Myometrial cell (primary cell): ENCODE results near the gene TGIF2. TPM values are rescaled to one million over a fixed set of nuclear protein-coding genes. Genes with fewer than 3 reads are reported as not detected.

Experiments
- total RNA-seq: library from RNA; depleted of rRNA; stranded (reverse); fragments of >200 nt; gene quantifications from 2 replicates; pipeline ENCODE4 v1.2.3, GENCODE V29; 2015

The TGIF2 gene
- 4.1 and 14.1 TPM in 2 replicates for total RNA-seq

DNA sequence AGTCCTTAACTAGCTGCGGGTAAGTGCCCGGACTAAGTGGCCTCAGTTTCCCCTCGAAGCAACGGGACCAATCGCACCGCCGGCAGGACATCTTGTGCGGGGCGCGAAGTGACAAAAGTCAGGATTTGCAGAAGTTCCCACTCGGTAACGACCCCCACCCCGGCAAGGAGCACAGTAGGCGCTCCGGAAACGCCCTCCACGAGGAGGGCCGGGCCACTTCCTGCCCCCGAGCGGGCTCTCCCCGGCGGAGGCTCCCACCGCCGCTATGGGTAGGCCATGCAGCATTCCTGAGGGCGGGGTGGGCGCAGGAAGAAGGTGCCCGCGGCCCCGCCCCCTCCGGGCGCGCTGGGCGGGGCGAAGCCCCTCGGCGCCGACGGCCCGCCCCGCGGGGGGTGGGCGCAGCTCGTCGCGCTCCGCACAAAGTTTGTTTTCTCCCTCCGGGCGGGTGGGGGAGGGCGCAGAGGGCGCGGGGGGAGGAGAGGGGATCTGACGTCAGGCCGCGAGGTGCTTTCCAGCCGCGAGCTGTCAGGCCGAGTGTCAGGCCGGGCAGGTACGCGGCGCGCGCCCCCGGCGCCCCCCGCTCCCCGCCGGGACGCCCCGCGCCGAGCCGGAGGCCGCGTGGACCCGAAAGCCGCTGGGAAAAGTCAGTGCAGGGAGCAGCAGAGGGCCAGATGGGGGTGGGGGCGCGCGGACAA lies at the start of gene TGIF2:
TSS of gene TGIF2 (plus strand) at position 495 of the 695 bp plus-strand sequence. CDS start 5,178 bp downstream, outside the sequence.

DNA sequence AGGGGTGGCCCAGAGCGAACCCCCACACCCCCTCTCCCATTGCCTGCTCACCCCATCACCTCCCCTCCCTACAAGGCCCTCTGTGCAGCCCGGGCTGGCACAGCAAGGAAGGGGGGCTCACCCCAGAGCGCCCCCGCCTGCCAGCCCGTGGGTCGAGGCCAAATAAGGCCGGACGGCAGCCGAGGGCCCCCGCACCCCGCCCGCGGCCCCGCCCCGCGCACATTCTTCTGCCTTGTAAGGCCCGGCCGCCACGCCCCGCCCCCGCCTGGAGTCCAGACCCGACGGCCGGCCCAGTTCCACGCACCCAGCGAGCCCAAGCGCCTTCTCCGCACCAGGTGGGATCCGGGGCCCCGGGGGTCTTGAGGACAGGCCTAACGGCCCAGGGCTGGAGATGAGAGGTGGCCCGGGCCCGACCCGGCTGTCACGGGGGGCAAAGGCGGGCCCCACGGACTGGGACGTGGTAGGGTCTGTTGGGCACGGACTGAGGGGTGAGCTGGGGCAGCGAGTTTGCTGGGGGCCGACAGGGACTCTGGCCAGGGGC lies 32.1 kb upstream of the TGIF2 start, which contains the start of gene MYL9:
TSS of gene MYL9 (plus strand) at position 293 of the 541 bp plus-strand sequence. CDS start 3,366 bp downstream, outside the sequence.

DNA sequence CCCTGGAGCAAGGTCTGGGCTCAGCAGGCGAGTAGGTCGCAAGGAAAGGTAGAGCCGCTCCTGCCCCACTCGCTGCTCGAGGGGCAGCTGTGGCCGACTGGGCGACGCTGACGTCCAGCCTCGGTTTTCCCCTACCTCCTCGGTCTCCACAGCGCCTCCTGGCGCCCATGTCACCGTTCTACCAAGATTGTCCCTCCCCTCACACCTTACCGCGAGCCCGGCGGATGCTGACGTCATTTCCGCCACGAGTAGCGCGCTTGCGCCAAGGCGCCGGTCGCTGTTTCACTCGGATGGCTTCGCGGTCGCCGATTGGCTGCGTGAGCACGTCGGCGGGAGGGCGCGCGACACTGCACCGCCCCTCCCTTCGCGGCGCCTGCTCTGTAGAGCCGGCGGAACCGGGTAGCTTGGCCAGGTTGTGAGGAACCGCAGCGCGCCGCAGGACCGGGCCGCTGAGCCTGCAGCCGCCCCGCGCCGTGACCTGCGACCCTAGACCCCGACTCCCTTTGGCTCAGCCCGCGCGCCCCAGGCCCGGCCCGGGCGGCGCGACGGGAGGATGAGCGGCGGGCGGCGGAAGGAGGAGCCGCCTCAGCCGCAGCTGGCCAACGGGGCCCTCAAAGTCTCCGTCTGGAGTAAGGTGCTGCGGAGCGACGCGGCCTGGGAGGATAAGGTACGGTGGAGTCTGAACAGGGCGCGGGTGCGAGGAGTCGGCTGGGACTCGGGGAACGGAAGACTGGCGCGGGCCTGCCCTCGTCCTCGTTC lies 32.2 kb downstream of the TGIF2 start, which contains the start of gene RAB5IF:
TSS of gene RAB5IF (plus strand) at position 381 of the 759 bp plus-strand sequence. CDS start at position 554, 173 bp downstream.

Other genes starting within 250 kb of the TGIF2 start
- gene MYL9, start 32.1 kb upstream of the TGIF2 start, total RNA-seq, result 149 and 162 TPM in 2 replicates
- gene RAB5IF, start 32.2 kb downstream of the TGIF2 start, total RNA-seq, result 119 and 131 TPM in 2 replicates
- gene SLA2, start 72.6 kb downstream of the TGIF2 start, total RNA-seq, result not detected in 2 replicates
- gene NDRG3, start 172.5 kb downstream of the TGIF2 start, total RNA-seq, result 18.7 and 28.2 TPM in 2 replicates
- gene DSN1, start 200.2 kb downstream of the TGIF2 start, total RNA-seq, result 20.5 and 23.0 TPM in 2 replicates